ENCODE data around the gene EFCC1.

The EFCC1 gene, protein sequence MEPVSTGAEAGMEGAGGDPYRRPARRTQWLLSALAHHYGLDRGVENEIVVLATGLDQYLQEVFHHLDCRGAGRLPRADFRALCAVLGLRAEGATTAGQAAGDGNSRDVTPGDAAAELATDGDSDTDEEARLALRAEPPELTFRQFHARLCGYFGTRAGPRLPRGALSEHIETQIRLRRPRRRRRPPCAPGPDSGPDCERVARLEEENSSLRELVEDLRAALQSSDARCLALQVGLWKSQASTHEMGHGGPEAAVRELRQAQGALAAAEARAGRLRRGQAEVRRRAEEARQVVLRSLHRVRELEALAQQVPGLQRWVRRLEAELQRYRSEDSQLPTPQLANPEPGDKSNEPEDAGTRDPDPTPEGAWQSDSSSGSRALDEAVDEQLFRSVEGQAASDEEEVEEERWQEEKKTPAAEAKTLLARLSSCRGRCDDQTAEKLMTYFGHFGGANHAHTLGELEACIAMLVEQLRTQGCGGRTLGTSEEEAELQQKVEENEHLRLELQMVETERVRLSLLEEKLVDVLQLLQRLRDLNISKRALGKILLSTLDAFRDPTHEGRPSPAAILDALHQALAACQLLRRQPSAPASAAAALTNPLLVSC

DNA sequence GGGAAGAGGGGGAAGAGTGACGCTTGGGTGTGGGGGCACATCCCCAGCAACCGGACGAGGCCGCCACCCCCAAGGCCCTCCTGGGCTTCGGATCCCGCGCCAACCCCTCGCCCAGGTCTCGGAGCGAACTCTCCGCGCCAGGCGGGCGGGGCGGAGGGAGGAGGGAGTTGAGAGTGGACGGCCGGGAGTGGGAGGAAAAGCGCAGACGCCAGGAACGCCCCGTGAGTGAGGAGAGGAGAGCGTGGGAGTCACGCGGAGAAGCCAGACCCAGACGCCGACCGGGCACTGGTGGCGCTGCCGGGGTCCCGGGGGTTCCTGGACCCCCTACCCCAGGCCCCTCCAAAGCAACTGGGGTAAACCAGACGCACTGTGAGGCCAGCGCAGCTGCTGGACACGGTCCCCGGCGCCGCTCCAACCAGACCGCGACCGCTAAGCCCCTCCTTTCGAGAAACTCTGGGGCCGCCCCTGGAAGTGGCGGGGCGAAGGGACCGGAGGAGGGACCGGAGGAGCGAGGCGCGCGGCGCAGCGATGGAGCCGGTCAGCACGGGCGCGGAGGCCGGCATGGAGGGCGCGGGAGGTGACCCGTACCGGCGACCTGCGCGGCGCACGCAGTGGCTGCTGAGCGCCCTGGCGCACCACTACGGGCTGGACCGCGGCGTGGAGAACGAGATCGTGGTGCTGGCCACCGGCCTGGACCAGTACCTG, at the start of gene EFCC1:
EFCC1 (plus strand) TSS at position 204 of the 705 bp plus-strand sequence; CDS start at position 529, 325 bp downstream.
- DNase-seq, result no peak

DNA sequence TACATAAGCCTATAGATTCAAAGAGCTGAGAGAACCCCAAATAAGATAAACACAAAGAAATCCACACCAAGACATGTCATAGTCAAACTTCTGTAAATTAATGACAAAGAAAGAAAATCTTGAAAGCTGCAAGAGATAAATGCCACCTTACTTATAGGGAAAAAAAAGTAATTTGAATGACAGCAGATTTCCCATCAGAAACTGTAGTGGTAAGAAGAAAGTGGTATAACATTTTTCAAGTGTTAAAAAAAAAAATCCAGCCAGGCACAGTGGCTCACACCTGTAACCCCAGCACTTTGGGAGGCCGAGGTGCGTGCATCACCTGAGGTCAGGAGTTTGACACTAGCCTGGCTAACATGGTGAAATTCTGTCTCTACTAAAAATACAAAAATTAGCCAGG, 44.7 kb upstream of the EFCC1 start:
- DNase-seq, result no peak

DNA sequence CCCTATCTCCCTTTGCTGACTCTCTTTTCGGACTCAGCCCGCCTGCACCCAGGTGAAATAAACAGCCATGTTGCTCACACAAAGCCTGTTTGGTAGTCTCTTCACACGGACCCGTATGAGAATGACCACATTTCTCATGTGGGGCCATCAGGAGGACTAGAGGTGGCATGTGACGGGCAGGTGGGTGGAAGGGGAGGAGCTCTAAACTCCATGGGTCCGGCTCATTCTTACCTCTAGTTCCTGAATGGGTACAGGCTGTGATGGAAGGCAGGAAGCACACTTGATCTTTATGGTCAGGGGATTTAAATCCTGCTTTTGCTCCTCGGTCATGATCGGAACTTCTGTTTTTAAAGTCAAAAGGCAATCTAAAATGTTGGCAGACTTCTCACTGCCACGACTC, 35.8 kb upstream of the EFCC1 start:
- DNase-seq, result no peak

DNA sequence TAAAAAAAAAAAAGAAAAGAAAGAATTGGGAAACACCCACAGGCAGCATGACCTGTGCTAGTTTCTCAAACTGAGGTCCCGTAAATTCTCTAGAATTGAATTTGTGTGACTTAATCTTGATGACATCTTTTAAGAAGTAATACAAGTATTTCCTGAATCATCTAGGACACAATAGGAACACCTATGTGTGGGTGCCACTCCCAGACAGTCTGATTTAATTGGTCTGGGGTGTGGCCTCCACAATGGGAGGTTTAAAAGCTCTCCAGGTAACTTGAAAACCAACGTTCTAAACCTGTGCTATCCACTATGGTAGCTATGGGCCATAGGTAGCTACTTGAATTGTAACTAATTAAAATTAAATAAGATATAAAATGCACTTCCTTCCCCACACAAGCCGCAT, 35.3 kb upstream of the EFCC1 start:
- DNase-seq, result no peak

DNA sequence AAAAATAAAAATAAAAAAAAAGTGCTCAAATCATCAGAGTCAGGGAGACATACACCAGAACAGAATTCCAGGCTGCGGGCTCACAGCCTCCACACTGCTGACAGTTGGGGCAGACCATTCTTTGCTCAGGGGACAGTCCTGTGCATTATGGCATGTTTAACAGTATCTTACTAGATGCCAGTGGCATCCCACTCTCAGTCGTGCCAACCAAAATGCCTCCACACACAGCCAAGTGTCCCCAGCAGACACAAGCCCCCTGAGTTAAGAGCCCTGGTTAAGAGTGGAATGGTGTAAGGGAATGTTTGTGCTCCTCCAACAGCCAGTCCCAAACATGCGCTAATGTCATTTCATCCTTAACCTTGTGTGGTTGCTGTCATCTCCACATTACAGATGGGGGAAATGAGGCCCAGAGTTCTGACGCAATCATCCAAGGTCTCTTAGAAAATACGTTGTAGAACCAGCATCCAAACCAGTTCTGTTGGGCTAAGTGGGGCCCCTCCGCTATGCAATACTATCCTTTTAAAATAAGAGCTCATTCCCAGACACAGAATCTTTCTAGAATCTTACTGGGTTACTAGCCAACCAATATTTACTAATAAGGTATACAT, 33.3 kb upstream of the EFCC1 start:
- DNase-seq, result no peak

DNA sequence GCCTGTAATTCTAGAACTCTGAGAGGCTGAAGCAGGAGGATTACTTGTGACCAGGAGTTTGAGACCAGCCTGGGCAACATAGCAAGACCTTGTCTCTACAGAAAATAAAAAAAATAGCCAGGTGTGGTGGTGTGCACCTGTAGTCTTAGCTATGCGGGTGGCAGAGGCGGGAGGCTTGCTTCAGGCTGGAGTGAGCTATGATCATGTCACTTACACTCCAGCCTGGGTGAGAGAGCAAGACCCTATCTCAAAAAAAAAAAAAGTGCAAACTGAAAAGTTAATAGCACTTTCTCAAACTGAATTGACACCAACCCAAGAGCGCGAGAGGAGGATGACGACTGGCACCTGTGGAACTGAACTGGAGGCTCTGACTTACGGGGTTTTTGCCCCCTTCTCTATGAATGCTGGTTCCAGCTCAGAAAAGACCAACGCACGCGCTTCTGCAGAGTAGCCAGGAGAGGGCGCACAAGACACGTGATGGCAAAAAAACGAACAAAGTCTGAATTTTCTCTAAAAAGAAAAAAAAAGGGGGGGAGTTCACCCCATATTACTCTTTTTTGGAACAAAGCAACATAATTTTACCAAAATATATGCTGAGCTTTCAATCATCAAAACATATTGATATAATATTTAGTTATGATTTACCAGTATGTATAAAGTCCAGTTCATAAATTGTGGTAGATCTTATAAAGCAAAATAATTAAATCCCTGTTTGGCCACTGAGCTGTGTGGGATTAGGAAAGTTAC, 30.9 kb upstream of the EFCC1 start:
- DNase-seq, result peak; percentile 33

DNA sequence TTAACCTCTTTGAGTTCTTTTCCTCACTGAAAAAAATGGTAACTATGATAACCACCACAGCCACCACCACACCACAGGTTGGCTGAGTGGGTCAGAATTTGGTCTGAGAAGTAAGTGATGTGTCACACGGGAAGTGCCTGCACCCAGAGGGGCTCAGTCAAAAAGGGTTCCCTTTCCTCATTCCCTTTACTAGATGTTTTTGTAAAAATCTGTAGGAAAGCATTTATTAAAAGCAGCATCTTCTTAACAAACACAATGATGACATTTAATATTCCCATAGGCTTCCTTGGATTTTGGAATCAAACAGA, 30.4 kb upstream of the EFCC1 start:
- DNase-seq, result no peak

DNA sequence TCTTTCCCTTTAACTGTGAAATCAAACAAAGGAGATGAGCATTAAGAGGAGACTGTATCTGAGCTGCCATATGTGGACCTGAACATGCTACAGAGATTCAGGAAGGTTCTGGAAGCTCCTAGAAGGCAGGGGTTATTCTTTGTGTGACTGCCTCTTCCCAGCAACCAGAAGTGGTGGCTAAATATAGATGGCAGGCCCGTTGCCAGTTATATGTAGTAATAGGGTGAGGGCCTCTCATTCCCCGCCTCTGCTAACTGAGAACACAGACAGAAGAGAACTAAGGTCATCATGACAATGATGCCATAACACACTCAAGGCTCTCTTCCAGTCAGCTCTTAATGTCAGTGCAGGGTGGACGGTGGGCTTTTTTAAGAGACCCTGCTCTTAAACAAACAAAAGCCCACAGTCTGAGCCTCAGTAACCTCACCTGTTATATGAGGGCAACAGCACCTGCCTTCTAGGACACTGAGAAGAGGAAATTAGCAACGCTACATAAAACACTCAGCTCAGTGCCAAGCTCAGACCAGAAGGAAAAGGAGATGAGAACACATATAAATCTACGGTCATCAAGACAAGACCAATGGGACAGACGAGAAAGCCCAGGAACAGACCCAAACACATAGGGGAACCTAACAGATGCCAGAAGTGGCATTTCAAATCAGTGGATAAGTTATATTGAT, 29.5 kb upstream of the EFCC1 start:
- peak; percentile 26 for DNase-seq

DNA sequence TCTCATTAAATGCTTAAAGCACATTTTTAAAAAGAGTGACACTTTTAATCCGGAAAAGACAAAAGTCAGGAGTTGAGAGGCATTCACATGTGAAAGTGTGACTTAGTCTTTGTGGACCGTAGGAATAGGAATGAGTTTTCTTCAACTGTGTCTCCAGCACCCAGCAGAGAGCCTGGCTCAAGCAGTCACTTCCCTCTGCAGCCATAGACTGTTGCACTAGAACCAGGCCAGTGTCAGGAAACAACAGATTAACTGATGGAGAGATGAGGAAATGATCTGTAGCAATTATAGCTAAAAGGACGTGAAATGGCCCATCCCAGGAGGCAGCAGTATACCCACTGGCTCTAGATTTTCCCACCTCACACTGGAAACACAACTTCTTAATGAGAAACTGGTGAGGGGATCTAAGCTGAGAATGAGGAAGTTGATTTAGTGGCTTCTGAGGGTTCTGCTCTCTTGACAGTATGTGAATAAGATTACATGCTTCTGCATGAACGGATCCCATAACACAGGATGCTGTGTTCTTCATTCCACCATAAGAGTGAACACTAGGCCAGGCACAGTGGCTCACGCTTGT, 27.0 kb upstream of the EFCC1 start:
- no peak for DNase-seq

DNA sequence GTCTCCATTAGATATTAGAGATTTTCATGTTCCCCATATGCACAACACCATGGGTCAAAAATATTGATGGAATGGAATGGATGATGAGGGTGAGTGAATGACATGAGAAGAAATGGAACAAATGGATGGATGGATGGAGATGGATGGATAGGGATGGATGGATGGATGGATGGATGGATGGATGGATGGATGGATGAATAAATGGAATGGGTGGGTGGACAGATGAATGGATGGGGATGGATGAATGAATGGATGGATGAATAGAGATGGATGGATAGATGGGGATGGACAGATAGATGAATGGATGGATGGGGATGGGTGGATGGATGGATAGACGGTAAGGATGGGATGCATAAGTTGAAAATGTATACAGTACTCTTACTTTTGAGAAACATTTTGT, 25.8 kb upstream of the EFCC1 start:
- DNase-seq, result no peak

DNA sequence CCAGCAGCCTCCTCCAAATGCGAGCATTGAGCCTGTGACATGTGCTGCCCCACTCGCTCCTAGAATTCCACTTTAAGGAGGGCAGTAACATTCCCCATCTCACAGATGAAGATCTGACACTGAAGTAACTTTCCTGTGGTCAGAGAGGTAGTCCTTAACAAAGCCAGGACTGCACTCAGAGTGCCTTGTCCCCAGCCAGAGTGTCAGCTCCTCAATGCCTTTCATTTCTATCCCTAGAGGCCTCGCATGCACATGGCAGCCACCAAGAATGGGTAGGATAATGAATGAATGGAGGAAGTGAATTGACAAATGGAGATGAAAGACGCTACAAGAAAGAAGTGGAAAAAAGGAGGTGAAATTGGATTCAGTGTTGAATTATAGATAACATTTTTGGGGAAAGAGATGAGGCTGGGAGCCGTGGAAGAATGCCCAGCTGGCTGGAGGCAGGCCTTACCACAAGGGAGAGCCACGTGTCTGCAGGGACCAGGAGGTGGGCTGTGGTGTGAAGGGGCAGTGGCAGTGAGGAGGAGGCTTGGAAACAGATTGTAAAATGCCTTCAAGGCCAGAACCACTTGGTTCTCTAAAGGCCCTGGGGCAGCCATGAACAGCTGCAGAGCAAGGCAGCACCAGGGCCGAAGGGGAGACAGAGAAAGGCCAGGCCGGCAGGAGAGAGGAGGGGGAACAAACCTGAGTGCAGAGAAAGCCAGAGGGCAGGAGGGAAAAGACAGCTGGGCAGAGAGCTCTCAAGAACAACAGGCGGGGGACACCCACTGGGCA, 17.6 kb upstream of the EFCC1 start:
- no peak for DNase-seq

DNA sequence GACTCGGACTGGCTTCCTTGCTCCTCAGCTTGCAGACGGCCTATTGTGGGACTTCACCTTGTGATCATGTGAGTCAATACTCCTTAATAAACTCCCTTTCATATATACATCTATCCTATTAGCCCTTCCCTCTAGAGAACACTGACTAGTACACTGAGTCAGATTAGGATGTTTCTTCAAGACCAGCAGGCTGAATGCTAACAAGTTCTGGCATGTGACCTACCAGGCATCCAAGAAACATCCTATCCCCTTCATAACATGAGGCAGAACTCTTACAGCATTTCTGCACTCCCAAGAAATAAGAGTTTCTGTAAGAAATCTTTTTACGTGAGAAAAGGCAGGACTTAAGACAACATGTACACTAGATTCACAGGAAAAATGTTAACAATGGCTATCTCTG, 16.5 kb upstream of the EFCC1 start:
- DNase-seq, result no peak

DNA sequence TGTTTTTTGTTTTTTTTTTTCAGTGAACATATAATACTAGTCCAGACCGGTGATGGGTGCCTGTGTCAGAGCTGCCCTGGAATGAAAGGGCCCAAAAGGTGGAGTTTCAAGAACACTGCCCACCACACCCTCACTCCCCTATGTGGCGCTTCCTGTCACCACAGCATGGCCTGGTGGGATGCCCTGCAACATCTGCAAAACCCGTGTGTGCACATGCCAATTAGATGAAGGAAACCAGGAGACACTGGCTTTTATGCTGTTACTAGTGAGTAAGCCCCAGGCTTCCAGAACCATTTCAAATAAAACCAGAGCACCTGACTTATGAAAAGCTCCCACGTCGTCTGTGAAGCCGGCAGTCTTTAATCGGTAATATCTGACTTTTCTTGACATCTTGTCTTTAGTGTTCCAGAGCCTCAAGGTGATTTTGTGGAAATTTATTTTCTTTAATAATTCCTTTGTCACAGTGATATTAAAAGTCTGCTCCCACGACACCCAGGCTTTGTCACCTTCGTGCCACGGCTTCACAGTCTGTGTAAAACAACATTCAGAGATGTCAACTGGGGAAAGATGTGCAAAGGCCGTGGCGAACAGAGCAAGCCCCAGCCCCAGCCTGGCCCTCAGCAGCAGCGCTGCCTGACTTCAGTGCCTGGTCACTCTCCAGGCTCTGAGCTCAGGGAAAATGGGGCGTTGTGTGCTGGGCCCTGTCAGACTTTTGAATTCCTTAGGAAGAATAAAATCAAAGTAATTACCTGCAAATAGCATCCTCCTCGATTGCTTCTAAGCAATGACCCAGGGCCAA, 13.6 kb upstream of the EFCC1 start:
- no peak for DNase-seq

DNA sequence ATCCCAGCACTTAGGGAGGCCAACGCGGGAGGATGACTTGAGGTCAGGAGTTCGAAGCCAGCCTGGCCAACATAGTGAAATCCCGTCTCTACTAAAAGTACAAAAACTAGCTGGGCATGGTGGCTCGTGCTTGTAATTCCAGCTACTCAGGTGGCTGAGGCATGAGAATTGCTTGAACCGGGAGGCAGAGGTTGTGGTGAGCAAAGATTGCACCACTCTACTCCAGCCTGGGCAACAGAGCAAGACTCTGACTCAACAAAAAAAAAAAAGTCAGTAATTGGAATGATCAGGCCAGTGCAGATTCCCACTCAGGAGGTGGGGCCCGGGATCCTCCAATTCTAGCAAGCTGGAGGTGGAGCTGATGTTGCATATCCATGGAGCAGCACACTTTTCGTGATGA, 12.8 kb upstream of the EFCC1 start:
- no peak for DNase-seq

DNA sequence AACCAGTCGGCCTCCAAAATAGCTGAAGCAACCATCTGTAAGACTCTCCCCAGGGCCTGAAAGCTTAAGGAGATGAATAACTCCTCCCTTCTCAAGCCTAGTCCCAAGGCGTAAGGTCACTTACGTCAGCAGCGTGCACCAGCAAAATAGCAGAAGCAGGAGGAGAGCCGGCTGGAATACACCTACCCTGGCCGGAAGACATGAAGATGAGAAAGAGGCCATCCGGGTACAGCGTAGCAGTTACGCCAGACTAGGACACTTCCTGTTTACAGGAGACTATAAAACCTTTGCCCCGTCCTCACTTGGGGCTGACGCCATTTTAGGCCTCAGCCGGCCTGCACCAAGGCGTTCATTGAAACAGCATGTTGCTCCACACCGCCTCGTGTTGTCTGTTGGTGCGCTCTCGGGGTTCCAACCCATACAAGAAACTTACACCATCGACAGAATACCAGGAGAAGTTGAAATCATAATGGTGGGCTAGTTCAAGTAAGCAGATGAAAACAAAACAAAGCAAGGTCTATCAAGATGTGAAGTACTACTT, 9.7 kb upstream of the EFCC1 start:
- no peak for DNase-seq

DNA sequence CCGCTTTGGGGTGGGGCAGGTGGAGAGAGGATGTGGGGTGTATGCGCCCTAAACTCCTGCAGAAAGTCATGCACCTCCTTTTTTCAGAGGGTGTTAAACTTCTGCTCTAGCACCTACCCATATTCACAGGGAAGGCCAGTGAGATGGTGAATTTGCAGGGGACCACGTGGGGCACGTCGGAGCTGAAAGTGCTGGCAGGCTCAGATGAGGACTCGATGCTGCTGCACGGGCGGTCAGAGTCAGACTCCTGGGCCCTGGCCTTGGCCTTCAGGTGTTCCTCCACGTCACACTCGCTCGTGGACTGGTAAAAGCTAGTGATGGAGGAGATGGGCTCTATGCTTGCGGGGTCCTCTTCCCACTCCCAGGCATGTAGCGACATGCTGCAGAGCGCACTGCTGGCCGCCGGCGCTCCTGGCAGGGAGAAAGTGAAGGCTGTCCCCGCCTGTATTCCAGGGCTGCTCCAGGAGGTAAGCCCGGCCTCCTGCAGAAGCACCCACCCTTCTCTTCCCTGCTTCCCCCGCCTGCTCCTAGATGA, 8.1 kb upstream of the EFCC1 start:
- DNase-seq, result no peak

DNA sequence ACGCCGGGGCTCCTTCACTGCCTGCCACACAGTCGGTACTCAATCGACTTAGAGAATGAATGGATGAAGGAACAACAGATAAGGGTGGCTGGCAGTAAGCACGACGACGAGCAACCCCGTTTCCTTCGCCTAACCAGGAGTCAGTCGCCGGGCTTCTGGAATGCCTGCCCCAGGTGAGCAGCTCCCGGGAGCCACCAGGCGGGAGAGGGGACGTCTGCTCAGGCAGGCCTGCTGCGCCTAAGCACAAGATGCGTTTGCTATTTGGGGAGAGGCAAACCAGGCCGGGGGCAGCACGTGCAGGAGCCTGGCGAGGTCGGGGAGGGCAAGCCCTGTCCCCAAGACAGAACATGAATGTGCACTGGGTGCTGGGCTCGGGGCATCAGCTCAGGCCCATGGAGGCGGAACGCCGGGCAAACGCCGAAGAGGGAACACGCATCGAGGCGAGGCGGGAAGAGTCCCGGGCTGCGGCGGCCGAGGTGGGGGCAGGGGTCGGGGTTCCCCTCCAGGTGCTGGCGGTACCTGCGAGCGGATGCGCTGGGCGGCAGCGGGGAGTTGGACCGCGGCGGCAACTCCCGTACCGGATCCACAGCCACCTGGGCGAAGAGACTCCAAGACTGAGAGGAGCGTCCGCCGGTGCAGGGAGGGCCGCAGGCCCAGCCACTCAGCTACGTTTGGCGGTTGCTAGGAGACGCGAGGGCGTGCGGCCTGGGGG, 7.5 kb upstream of the EFCC1 start, which contains the start of gene CFAP92:
CFAP92 (minus strand) TSS at position 616 of the 712 bp plus-strand sequence. CDS start 772 bp downstream, outside the sequence.
- no peak for DNase-seq

DNA sequence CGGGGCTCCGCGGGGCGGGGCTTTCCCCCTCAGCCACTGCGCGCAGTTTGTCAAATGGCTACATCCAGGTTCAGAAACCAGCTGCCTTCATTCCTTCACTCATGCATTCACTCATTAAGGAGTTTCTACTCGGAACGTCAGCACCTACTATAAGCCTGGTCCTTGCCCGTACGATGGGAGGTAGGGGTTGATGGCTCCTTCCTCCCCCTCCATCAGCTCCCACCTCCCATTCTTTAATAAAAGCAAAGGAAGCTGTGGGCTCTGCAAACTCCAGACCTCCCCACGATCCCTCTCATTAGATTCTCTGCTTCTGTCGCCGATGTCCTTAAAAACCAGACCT, 7.0 kb upstream of the EFCC1 start:
- DNase-seq, result no peak
